OCI-LY1 (cell line): ENCODE results near the gene RPL32.

Experiments used
- H2AFZ ChIP-seq: fragments of 200-600 bp; sonication (generic), shearing (Covaris generic); 2 replicates; pipeline ENCODE4 v1.6.0; 2014; ENCODE audit warnings: antibody characterized with exemption, mild to moderate bottlenecking, low read length
- H3F3A ChIP-seq: fragments of 200-600 bp; sonication (generic), shearing (Covaris generic); 2 replicates; pipeline ENCODE4 v1.6.0; 2014; ENCODE audit warnings: mild to moderate bottlenecking, antibody characterized with exemption, low read length, moderate library complexity; ENCODE audit not compliant: insufficient read depth
- H3K27ac ChIP-seq: fragments of 200-600 bp; sonication (generic); 2 replicates; pipeline ENCODE4 v1.5.1; 2014; ENCODE audit warnings: low read length, mixed run types, mild to moderate bottlenecking, low read depth; ENCODE audit not compliant: poor library complexity, severe bottlenecking
- H3K27me3 ChIP-seq: fragments of 200-600 bp; sonication (generic); 2 replicates; pipeline ENCODE4 v1.6.0; 2014; ENCODE audit warnings: antibody characterized with exemption, mild to moderate bottlenecking, low read length, moderate library complexity; ENCODE audit not compliant: insufficient read depth
- H3K36me3 ChIP-seq: fragments of 200-600 bp; sonication (generic); 2 replicates; pipeline ENCODE4 v1.6.1; 2014; ENCODE audit warnings: mild to moderate bottlenecking, antibody characterized with exemption, low read length, moderate library complexity, mixed read lengths; ENCODE audit not compliant: insufficient read depth
- H3K4me1 ChIP-seq: fragments of 200-600 bp; sonication (generic); 2 replicates; pipeline ENCODE4 v1.5.1; 2014; ENCODE audit warnings: mild to moderate bottlenecking, low read length, moderate library complexity; ENCODE audit not compliant: insufficient read depth, severe bottlenecking
- H3K4me2 ChIP-seq: fragments of 200-600 bp; sonication (generic), shearing (Covaris generic); 2 replicates; pipeline ENCODE4 v1.6.1; 2014; ENCODE audit warnings: low read length
- H3K4me3 ChIP-seq: fragments of 200-600 bp; sonication (generic); 2 replicates; pipeline ENCODE4 v1.5.1; 2014; ENCODE audit warnings: low read length, low read depth, mild to moderate bottlenecking, mixed read lengths; ENCODE audit not compliant: poor library complexity, severe bottlenecking
- H3K79me2 ChIP-seq: fragments of 200-600 bp; shearing (Covaris generic); 2 replicates; pipeline ENCODE4 v1.6.1; 2016; ENCODE audit warnings: mixed run types, low read length, mixed read lengths; ENCODE audit not compliant: insufficient read depth
- H3K9ac ChIP-seq: fragments of 200-600 bp; sonication (generic), shearing (Covaris generic); 2 replicates; pipeline ENCODE4 v1.6.1; 2014; ENCODE audit warnings: mild to moderate bottlenecking, low read length, mixed read lengths
- H3K9me2 ChIP-seq: fragments of 200-600 bp; sonication (generic), shearing (Covaris generic); 2 replicates; pipeline ENCODE4 v1.6.1; 2014; ENCODE audit warnings: low read depth, mild to moderate bottlenecking, low read length, mixed read lengths
- H3K9me3 ChIP-seq: fragments of 200-600 bp; shearing (Covaris generic); 2 replicates; pipeline ENCODE4 v1.6.1; 2014; ENCODE audit warnings: low read length, mixed read lengths
- H4K20me1 ChIP-seq: fragments of 200-600 bp; sonication (generic), shearing (Covaris generic); 2 replicates; pipeline ENCODE4 v1.6.0; 2016; ENCODE audit warnings: mild to moderate bottlenecking, low read length; ENCODE audit not compliant: insufficient read depth
- EZH2 ChIP-seq: fragments of 200-600 bp; sonication (generic), shearing (Covaris generic); IDR thresholded peaks from 2 replicates; pipeline ENCODE4 v1.8.0; 2017; ENCODE audit warnings: borderline replicate concordance, mixed run types, mild to moderate bottlenecking, antibody characterized with exemption, low read length, moderate library complexity, mixed read lengths
- TF ChIP-seq, protein P1 (sequence below): fragments of 200-600 bp; sonication (generic), shearing (Covaris generic); IDR thresholded peaks from 2 replicates; pipeline ENCODE4 v1.5.1; 2017; ENCODE audit warnings: mild to moderate bottlenecking, antibody characterized with exemption, low read length, moderate library complexity, mixed read lengths

RPL32 gene

DNA sequence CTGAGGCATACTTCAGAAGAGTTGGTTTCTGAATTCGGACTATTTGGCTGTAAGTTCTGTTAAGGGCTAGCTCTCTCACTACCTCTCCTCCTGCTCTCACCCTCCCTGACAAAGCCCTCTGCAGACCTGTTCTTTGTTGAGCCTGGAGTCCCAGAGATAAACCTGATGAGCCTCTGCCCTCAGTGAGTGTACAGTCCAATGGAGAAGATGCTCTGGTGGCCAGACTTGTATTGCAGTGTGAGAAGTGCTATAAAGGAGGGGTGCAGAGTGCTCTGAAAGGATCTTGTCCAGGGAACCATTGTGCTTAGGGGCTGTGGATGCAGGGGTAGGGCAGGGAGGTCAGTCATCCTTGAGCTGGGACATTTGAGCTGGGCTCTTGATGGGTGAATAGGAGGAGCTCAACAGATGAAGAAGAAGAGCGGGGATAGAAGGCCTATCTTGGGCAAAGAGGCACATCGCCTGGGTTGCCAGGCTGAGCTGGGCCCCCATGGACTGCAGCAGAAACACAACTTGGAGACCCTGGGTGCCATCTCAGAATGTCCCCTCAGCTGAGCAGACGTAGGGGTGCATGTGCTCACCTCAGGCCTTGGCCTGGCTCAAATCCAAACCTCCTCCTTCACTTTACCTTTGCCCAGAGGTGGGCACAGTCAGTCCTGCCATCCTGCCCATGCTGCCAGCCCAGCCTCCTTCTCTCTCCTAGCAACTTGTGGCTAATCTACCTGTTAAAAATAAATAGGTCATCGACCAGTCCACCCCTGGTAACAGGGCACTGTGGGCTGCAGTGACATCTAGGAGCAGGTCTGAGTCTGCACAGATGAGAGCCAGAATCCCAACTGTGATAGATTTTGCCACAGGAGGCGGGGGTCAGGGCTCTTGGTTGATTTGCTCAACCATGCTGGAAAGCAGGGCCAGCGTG, 41.6 kb downstream of the RPL32 start:
- no peak overlapping the region for H3K9ac ChIP-seq
- H4K20me1 ChIP-seq = no peaks in the 10 kb centered on the region
- H3K27me3 ChIP-seq = peaks cover 6% of the 10 kb centered on the region; the same call in 1 of the 2 replicates
- H3K36me3 ChIP-seq = no peaks in the 10 kb centered on the region
- no peak overlapping the region for H3K27ac ChIP-seq
- H3K9me3 ChIP-seq = no peaks in the 10 kb centered on the region
- no peak overlapping the region for H3K4me3 ChIP-seq
- no peaks in the 10 kb centered on the region for H3F3A ChIP-seq
- TF ChIP-seq, protein P1, sequence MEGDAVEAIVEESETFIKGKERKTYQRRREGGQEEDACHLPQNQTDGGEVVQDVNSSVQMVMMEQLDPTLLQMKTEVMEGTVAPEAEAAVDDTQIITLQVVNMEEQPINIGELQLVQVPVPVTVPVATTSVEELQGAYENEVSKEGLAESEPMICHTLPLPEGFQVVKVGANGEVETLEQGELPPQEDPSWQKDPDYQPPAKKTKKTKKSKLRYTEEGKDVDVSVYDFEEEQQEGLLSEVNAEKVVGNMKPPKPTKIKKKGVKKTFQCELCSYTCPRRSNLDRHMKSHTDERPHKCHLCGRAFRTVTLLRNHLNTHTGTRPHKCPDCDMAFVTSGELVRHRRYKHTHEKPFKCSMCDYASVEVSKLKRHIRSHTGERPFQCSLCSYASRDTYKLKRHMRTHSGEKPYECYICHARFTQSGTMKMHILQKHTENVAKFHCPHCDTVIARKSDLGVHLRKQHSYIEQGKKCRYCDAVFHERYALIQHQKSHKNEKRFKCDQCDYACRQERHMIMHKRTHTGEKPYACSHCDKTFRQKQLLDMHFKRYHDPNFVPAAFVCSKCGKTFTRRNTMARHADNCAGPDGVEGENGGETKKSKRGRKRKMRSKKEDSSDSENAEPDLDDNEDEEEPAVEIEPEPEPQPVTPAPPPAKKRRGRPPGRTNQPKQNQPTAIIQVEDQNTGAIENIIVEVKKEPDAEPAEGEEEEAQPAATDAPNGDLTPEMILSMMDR = no peak
- no peak for TF ChIP-seq EZH2
- H3K79me2 ChIP-seq = no peaks in the 10 kb centered on the region
- H2AFZ ChIP-seq = no peak overlapping the region
- no peaks in the 10 kb centered on the region for H3K9me2 ChIP-seq
- peaks cover 4% of the 10 kb centered on the region for H3K4me1 ChIP-seq
- H3K4me2 ChIP-seq = no peak overlapping the region

DNA sequence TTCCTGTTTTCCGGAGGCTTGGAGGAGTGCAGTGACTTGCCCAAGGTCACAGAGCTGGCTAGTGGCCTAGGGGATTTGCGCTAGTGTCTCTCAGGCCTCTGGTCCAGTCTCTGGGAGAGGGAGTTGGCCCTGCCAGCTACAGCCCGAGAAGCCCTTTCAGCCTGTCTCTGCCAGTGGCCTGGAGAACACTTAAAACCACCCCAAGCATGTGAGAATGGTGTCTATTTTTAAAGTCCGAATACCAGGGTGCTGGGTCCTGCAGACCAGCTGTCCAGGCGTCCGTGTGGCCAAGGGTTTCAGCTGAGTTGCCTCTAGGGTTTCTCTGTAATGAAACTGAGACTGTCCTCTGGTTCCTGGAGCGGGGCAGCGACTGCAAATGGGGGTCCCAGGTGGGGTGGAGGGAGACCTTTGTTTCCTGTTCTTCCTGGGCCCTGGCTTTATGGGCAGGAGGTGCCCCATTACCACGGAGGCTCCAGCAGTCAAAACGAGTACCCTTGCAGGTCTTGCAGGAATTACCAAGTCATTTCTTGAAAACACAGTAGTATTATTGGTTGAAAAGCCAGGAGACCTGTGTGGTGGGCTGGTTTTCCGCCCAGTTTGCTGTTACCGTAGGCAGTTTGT, 42.7 kb downstream of the RPL32 start:
- no peaks in the 10 kb centered on the region for H3K9me3 ChIP-seq
- peaks cover 4% of the 10 kb centered on the region for H3K4me1 ChIP-seq
- H3K27ac ChIP-seq = no peak overlapping the region
- H3K27me3 ChIP-seq = peaks cover 6% of the 10 kb centered on the region; the same call in 1 of the 2 replicates
- no peaks in the 10 kb centered on the region for H4K20me1 ChIP-seq
- H3F3A ChIP-seq = no peaks in the 10 kb centered on the region
- H3K9me2 ChIP-seq = no peaks in the 10 kb centered on the region
- H3K9ac ChIP-seq = no peak overlapping the region
- H3K36me3 ChIP-seq = no peaks in the 10 kb centered on the region
- no peaks in the 10 kb centered on the region for H3K79me2 ChIP-seq
- H3K4me3 ChIP-seq = no peak overlapping the region
- no peak for TF ChIP-seq EZH2
- TF ChIP-seq, protein P1 = no peak
- H3K4me2 ChIP-seq = no peak overlapping the region
- H2AFZ ChIP-seq = no peak overlapping the region

DNA sequence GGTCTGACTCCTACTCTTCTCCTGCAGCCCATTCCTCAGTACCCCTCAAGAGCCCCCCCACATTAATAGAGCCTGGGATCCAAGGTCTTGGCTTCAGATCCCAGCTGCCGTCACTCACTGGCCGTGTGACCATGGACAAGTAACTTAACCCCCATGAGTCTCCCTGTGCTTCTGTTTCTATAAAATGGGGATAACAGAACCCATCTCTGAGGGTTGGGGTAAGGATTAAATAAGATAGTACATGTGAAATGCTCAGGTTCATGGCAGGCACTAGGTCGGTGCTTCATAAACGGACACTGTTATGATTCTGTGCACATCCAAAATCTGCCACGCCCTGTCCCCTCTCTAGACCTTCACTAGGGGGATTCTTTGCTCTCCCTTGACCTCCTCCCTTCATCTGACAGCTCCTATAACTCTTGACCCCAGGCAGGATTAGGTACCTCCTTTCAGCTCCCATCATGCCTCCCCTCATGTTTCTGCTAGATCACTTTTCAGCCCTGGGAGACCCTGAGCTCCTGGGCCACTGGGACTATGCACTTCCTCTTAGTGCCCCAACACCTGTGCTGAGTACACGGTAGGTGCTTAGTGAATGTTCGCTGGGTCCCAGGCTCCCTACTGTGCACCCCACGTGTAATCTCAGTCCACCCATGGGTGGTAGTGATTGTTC, 43.3 kb downstream of the RPL32 start:
- Histone ChIP-seq H3K27ac (no peak overlapping the region), H4K20me1 (no peaks in the 10 kb centered on the region), H3K4me2 (no peak overlapping the region), H3K9me3 (no peaks in the 10 kb centered on the region), H3F3A (no peaks in the 10 kb centered on the region), H3K27me3 (peaks cover 6% of the 10 kb centered on the region; the same call in 1 of the 2 replicates), H3K9me2 (no peaks in the 10 kb centered on the region), H3K79me2 (no peaks in the 10 kb centered on the region), H2AFZ (no peak overlapping the region), H3K9ac (no peak overlapping the region), H3K36me3 (no peaks in the 10 kb centered on the region), H3K4me3 (no peak overlapping the region), H3K4me1 (peaks cover 4% of the 10 kb centered on the region)
- TF ChIP-seq, protein P1 = no peak
- TF ChIP-seq EZH2 = no peak
